Body of pancreas (tissue), 4 donors: ENCODE results near the gene CMC1. TPM values are rescaled to one million over a fixed set of nuclear protein-coding genes. Genes with fewer than 3 reads are reported as not detected.

ENCODE experiments used
- ATAC-seq: fragments of 150-250 bp; one replicate; pipeline ENCODE4 v1.9.1; 2016
- DNase-seq, 4 donors: peaks; one replicate each; pipeline ENCODE4 v3.0.0-alpha.2; 2019
- H3K27ac ChIP-seq, 4 donors: fragments of 200-600 bp; sonication (generic); 1 replicate in 3 of 4; 2 replicates in 1 of 4; pipeline versions ENCODE4 v1.5.1 to v1.6.1; 2016 to 2019; ENCODE audit warnings: mild to moderate bottlenecking in 1 of 4, mixed read lengths in 1 of 4, moderate library complexity in 1 of 4
- H3K27me3 ChIP-seq, 2 donors: fragments of 200-600 bp; sonication (generic); one replicate each; pipeline ENCODE4 v1.6.0; 2016; ENCODE audit warnings: mild to moderate bottlenecking in 1 of 2
- H3K36me3 ChIP-seq, 2 donors: fragments of 200-600 bp; sonication (generic); replicated peaks in 1 of 2; 2 replicates each; pipeline ENCODE4 v1.5.1; 2016; ENCODE audit warnings: low read depth in 2 of 2; ENCODE audit not compliant: insufficient read depth in 1 of 2
- H3K4me1 ChIP-seq: fragments of 200-600 bp; sonication (generic); one replicate; pipeline ENCODE4 v1.6.0; 2016
- H3K4me3 ChIP-seq, 2 donors: fragments of 200-600 bp; sonication (generic); 1 replicate in 1 of 2; 2 replicates in 1 of 2; pipeline ENCODE4 v1.5.1; 2016 to 2019
- H3K9me3 ChIP-seq, 3 donors: fragments of 200-600 bp; sonication (generic); 1 replicate in 2 of 3; 2 replicates in 1 of 3; pipeline ENCODE4 v1.5.1; 2016
- POLR2A ChIP-seq, 3 donors: fragments of 450-650 bp; IDR thresholded peaks; one replicate each; pipeline ENCODE4 v1.6.1; 2016; ENCODE audit warnings: antibody characterized with exemption in 3 of 3, mild to moderate bottlenecking in 2 of 3
- WGBS, 2 donors: methylation state at CpG; one replicate each; pipeline ENCODE4 v1.1.5; 2017; 5-methylcytosine and 5-hydroxymethylcytosine counted together
- intact Hi-C: fragments of 100-400 bp; cut with DNase I; formaldehyde crosslinking; loops from one replicate; pipeline ENCODE4 v1.15.1; 2023
- total RNA-seq, 2 donors: library from RNA; depleted of rRNA; stranded (reverse); fragments of >200 nt; gene quantifications; one replicate each; pipeline ENCODE4 v1.1.0, GENCODE V29; 2016
- TF ChIP-seq, protein P1 (sequence below), 7 experiments: fragments of 450-650 bp in 4 of 7; fragments of 200-600 bp in 3 of 7; sonication (generic) in 3 of 7; IDR thresholded peaks; one replicate each; pipeline ENCODE4 v1.5.1; 2016 to 2019; ENCODE audit warnings: antibody characterized with exemption in 7 of 7

Gene CMC1
- total RNA-seq, 2 donors from 2014 or later, result 2.6 to 5.4 TPM

DNA sequence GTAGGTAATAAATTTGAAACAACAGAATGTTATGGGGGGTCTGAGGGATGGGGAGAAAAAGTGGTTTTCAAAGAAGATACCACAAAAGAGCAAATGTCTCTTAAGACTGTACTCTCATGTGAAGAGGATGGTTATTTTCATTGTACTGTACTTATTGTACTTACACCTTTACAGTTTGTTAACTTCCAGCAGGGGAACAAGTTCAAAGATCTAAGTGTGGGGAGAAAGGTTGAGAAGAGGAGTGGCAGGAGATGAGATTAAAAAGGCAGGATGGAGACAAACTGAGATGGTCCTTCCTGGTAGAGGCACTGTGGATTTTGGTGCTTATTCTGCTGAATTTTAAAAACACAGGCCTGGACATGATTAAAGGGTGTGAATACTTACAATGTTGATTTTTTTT lies 101.7 kb downstream of the CMC1 start:
- Histone ChIP-seq H3K36me3 (peaks cover 0 to 3% of the 10 kb centered on the region in 2 donors), H3K4me1 (peaks cover 23% of the 10 kb centered on the region), H3K9me3 (no peaks in the 10 kb centered on the region), H3K4me3 (no peak overlapping the region), H3K27me3 (no peaks in the 10 kb centered on the region), H3K27ac (no peak overlapping the region)
- TF ChIP-seq, protein P1, sequence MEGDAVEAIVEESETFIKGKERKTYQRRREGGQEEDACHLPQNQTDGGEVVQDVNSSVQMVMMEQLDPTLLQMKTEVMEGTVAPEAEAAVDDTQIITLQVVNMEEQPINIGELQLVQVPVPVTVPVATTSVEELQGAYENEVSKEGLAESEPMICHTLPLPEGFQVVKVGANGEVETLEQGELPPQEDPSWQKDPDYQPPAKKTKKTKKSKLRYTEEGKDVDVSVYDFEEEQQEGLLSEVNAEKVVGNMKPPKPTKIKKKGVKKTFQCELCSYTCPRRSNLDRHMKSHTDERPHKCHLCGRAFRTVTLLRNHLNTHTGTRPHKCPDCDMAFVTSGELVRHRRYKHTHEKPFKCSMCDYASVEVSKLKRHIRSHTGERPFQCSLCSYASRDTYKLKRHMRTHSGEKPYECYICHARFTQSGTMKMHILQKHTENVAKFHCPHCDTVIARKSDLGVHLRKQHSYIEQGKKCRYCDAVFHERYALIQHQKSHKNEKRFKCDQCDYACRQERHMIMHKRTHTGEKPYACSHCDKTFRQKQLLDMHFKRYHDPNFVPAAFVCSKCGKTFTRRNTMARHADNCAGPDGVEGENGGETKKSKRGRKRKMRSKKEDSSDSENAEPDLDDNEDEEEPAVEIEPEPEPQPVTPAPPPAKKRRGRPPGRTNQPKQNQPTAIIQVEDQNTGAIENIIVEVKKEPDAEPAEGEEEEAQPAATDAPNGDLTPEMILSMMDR (IDR thresholded peaks at IDR 0.05), result no peak
- TF ChIP-seq POLR2A (IDR thresholded peaks at IDR 0.05), result no peak
- intact Hi-C loops, result no loop called here
- no peak for ATAC-seq
- DNase-seq, result no peak

DNA sequence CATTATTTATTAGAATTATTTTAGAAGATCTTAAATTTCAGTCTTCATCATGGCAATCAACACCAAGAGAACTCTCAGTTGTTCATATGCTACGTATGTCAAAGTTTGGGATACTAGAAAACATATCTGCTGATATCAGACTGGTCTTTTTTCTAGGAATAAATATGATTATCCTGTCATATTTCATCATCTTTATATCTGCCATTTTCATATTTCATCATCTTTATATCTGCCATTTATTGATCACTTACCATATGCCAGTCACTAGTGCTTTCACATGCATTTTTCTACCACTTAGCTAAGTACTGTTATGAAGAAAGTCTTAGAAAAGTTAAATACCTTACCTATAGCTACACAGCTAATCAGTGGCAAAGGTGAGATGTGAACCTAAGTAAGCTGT lies 104.3 kb downstream of the CMC1 start:
- intact Hi-C loops, result no loop called here
- Histone ChIP-seq H3K27me3 (no peaks in the 10 kb centered on the region), H3K4me1 (peaks cover 29% of the 10 kb centered on the region), H3K4me3 (no peak overlapping the region), H3K36me3 (no peaks in the 10 kb centered on the region), H3K9me3 (no peaks in the 10 kb centered on the region), H3K27ac (no peak overlapping the region)
- no peak for TF ChIP-seq POLR2A (IDR thresholded peaks at IDR 0.05)
- TF ChIP-seq, protein P1 (IDR thresholded peaks at IDR 0.05), result no peak
- DNase-seq (no peak), ATAC-seq (no peak)
- WGBS, 2 donors, result 78 to 79% methylated on average over 1 of the region's 1 CpG

DNA sequence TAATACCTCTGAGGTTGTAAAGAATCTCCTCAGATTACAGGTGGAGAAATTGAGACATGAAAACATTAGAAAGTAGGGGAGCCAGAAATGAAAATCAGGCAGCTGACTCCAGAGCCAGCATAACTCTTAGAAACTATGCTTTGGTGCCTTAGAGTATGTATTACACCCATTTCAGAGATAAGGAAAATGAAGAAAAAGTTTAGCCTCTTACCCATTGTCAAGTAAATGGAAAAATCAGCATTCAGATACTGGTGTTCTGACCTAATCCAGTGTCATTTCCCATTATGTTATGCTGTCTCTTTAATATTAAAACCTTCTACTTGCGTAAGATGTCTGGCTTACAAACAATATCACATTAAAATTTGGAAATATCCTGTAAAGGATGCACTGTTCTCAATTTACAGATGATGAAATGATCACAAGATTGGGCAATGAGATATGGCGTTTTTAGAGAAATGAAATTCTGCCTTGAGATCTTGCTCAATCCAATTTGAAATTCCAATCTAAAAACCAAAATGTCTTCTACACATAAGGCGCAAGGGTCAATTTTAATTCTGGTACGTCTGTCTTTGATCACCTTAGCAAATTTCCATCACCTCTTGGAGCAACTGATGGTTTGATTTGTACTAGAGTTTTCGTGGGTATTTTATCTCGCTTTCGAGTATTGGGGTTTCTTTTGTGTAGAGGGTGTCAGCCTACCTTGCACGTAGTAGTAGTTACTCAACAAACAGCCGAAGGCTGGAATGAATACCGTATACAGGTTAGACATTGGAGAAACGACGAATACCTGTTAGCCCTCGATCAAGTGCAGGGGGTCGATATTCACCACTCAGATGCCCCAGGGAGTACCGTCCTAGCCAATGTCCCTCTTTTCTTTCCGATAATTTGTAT lies 106.2 kb downstream of the CMC1 start:
- no peaks in the 10 kb centered on the region for H3K9me3 ChIP-seq
- WGBS, 2 donors, result 12 to 15% methylated on average over 16 of the region's 16 CpGs
- no peaks in the 10 kb centered on the region for H3K27me3 ChIP-seq
- H3K27ac ChIP-seq, result peak overlapping the region; percentile 92 to 100 (median 100)
- H3K4me1 ChIP-seq, result peaks cover 25% of the 10 kb centered on the region
- intact Hi-C loops, result no loop called here
- no peaks in the 10 kb centered on the region for H3K36me3 ChIP-seq
- TF ChIP-seq POLR2A (IDR thresholded peaks at IDR 0.05), result no peak
- TF ChIP-seq, protein P1 (IDR thresholded peaks at IDR 0.05), result no peak
- H3K4me3 ChIP-seq, result peak overlapping the region; percentile 62 to 78
- peak in 1 of 4 donors; percentile 3 for DNase-seq
- no peak for ATAC-seq

DNA sequence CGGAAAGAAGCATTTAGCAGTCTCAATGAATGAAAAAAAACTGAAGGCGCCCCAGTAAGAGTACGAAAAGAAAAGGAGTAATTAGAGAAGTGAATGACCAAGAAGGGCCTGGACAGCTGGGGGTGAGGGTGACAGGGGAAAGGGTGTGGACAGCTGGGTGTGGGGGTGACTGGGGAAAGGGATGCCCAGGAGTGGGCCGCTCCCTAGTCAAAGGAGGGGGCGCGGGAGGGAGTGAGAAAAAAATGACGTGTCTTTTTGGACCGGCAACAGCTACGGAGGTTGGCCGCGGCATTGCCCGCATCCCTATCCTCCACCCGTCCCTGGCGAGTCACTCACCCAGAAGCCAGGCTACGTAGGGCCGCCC lies 106.8 kb downstream of the CMC1 start:
- Histone ChIP-seq H3K4me3 (peak overlapping the region; percentile 62 to 78), H3K36me3 (no peaks in the 10 kb centered on the region), H3K27ac (peak overlapping the region; percentile 92 to 100 (median 100)), H3K4me1 (peaks cover 25% of the 10 kb centered on the region), H3K9me3 (no peaks in the 10 kb centered on the region), H3K27me3 (no peaks in the 10 kb centered on the region)
- 0 to 1% methylated on average over 16 of the region's 16 CpGs for WGBS, 2 donors
- ATAC-seq (no peak), DNase-seq (no peak)
- TF ChIP-seq POLR2A (IDR thresholded peaks at IDR 0.05), result peak in 1 of 3 donors; percentile 40
- TF ChIP-seq, protein P1 (IDR thresholded peaks at IDR 0.05), result peak in 2 of 7 experiments; percentile 3 to 6
- intact Hi-C loops, result no loop called here
